Activated CD4-positive, alpha-beta T cell treated with anti-CD3 and anti-CD28 coated beads, Interleukin-2, Interleukin-4, amounts not matched to agents 100 ng/mL and 50 ng/mL, durations not matched to agents 16 hours and 8 hours (primary cell): Measurements from ENCODE around the gene MAPT.
"Not testable (repeated sequence)": the region's sequence is repeated elsewhere in the genome, so short reads cannot be mapped to it uniquely, and the experiment has no call there.

Source experiments
- DNase-seq: peaks from one replicate; pipeline ENCODE4 v3.0.0-alpha.2; 2020; ENCODE audit warnings: low spot score

MAPT gene

DNA sequence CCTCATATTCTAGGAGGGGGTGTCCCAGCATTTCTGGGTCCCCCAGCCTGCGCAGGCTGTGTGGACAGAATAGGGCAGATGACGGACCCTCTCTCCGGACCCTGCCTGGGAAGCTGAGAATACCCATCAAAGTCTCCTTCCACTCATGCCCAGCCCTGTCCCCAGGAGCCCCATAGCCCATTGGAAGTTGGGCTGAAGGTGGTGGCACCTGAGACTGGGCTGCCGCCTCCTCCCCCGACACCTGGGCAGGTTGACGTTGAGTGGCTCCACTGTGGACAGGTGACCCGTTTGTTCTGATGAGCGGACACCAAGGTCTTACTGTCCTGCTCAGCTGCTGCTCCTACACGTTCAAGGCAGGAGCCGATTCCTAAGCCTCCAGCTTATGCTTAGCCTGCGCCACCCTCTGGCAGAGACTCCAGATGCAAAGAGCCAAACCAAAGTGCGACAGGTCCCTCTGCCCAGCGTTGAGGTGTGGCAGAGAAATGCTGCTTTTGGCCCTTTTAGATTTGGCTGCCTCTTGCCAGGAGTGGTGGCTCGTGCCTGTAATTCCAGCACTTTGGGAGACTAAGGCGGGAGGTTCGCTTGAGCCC is 116.3 kb downstream of the MAPT start:
- DNase-seq, result no peak

DNA sequence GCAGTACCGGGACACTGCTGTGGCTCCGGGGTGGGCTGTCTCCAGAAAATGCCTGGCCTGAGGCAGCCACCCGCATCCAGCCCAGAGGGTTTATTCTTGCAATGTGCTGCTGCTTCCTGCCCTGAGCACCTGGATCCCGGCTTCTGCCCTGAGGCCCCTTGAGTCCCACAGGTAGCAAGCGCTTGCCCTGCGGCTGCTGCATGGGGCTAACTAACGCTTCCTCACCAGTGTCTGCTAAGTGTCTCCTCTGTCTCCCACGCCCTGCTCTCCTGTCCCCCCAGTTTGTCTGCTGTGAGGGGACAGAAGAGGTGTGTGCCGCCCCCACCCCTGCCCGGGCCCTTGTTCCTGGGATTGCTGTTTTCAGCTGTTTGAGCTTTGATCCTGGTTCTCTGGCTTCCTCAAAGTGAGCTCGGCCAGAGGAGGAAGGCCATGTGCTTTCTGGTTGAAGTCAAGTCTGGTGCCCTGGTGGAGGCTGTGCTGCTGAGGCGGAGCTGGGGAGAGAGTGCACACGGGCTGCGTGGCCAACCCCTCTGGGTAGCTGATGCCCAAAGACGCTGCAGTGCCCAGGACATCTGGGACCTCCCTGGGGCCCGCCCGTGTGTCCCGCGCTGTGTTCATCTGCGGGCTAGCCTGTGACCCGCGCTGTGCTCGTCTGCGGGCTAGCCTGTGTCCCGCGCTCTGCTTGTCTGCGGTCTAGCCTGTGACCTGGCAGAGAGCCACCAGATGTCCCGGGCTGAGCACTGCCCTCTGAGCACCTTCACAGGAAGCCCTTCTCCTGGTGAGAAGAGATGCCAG is 117.6 kb downstream of the MAPT start:
- DNase-seq, result no peak

GRCh38 chr17:46012506-46013079 is 118.2 kb downstream of the MAPT start:
- no peak for DNase-seq

DNA sequence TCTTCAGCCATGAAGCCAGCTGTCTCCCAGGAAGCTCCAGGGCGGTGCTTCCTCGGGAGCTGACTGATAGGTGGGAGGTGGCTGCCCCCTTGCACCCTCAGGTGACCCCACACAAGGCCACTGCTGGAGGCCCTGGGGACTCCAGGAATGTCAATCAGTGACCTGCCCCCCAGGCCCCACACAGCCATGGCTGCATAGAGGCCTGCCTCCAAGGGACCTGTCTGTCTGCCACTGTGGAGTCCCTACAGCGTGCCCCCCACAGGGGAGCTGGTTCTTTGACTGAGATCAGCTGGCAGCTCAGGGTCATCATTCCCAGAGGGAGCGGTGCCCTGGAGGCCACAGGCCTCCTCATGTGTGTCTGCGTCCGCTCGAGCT is 118.8 kb downstream of the MAPT start:
- no peak for DNase-seq

DNA sequence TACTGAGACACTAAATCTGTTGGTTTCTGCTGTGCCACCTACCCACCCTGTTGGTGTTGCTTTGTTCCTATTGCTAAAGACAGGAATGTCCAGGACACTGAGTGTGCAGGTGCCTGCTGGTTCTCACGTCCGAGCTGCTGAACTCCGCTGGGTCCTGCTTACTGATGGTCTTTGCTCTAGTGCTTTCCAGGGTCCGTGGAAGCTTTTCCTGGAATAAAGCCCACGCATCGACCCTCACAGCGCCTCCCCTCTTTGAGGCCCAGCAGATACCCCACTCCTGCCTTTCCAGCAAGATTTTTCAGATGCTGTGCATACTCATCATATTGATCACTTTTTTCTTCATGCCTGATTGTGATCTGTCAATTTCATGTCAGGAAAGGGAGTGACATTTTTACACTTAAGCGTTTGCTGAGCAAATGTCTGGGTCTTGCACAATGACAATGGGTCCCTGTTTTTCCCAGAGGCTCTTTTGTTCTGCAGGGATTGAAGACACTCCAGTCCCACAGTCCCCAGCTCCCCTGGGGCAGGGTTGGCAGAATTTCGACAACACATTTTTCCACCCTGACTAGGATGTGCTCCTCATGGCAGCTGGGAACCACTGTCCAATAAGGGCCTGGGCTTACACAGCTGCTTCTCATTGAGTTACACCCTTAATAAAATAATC is 119.3 kb downstream of the MAPT start:
- DNase-seq, result no peak

DNA sequence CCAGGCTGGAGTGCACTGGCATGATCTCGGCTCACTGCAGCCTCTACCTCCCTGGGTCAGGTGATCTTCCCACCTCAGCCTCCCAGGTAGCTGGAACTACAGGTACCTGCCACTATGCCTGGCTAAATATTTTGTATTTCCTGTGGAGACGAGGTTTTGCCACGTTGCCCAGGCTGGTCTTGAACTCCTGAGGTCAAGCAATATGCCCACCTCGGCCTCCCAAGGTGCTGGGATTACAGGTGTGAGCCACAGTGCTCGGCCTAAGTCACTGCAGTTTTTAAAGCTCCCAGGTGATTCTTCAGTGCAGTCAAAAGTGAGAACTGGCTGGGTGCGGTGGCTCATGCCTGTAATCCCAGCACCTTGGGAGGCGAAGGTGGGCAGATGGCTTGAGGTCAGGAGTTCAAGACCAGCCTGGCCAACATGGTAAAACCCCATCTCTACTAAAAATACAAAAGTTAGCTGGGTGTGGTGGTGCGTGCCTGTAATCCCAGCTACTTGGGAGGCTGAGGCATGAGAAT is 125.1 kb downstream of the MAPT start:
- DNase-seq, result not testable (repeated sequence)

- DNase-seq, result peak; percentile 42
Measured at GRCh38 chr17:46020023-46020761, 125.8 kb downstream of the MAPT start.

GRCh38 chr17:46020998-46021397 is 126.6 kb downstream of the MAPT start:
- DNase-seq, result no peak

GRCh38 chr17:46023366-46023765 is 129.0 kb downstream of the MAPT start:
- DNase-seq, result not testable (repeated sequence)

- no peak for DNase-seq
Measured at GRCh38 chr17:46023783-46024388, 129.5 kb downstream of the MAPT start.

DNA sequence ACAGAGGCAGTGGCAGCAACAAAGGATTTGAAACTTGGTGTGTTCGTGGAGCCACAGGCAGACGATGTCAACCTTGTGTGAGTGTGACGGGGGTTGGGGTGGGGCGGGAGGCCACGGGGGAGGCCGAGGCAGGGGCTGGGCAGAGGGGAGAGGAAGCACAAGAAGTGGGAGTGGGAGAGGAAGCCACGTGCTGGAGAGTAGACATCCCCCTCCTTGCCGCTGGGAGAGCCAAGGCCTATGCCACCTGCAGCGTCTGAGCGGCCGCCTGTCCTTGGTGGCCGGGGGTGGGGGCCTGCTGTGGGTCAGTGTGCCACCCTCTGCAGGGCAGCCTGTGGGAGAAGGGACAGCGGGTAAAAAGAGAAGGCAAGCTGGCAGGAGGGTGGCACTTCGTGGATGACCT is 130.2 kb downstream of the MAPT start:
- no peak for DNase-seq

GRCh38 chr17:46025060-46025459 is 130.7 kb downstream of the MAPT start:
- DNase-seq, result no peak

DNA sequence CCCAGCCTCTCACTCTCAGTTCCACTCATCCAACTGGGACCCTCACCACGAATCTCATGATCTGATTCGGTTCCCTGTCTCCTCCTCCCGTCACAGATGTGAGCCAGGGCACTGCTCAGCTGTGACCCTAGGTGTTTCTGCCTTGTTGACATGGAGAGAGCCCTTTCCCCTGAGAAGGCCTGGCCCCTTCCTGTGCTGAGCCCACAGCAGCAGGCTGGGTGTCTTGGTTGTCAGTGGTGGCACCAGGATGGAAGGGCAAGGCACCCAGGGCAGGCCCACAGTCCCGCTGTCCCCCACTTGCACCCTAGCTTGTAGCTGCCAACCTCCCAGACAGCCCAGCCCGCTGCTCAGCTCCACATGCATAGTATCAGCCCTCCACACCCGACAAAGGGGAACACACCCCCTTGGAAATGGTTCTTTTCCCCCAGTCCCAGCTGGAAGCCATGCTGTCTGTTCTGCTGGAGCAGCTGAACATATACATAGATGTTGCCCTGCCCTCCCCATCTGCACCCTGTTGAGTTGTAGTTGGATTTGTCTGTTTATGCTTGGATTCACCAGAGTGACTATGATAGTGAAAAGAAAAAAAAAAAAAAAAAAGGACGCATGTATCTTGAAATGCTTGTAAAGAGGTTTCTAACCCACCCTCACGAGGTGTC is 131.3 kb downstream of the MAPT start:
- no peak for DNase-seq

DNA sequence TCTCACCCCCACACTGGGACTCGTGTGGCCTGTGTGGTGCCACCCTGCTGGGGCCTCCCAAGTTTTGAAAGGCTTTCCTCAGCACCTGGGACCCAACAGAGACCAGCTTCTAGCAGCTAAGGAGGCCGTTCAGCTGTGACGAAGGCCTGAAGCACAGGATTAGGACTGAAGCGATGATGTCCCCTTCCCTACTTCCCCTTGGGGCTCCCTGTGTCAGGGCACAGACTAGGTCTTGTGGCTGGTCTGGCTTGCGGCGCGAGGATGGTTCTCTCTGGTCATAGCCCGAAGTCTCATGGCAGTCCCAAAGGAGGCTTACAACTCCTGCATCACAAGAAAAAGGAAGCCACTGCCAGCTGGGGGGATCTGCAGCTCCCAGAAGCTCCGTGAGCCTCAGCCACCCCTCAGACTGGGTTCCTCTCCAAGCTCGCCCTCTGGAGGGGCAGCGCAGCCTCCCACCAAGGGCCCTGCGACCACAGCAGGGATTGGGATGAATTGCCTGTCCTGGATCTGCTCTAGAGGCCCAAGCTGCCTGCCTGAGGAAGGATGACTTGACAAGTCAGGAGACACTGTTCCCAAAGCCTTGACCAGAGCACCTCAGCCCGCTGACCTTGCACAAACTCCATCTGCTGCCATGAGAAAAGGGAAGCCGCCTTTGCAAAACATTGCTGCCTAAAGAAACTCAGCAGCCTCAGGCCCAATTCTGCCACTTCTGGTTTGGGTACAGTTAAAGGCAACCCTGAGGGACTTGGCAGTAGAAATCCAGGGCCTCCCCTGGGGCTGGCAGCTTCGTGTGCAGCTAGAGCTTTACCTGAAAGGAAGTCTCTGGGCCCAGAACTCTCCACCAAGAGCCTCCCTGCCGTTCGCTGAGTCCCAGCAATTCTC is 132.1 kb downstream of the MAPT start:
- no peak for DNase-seq

DNA sequence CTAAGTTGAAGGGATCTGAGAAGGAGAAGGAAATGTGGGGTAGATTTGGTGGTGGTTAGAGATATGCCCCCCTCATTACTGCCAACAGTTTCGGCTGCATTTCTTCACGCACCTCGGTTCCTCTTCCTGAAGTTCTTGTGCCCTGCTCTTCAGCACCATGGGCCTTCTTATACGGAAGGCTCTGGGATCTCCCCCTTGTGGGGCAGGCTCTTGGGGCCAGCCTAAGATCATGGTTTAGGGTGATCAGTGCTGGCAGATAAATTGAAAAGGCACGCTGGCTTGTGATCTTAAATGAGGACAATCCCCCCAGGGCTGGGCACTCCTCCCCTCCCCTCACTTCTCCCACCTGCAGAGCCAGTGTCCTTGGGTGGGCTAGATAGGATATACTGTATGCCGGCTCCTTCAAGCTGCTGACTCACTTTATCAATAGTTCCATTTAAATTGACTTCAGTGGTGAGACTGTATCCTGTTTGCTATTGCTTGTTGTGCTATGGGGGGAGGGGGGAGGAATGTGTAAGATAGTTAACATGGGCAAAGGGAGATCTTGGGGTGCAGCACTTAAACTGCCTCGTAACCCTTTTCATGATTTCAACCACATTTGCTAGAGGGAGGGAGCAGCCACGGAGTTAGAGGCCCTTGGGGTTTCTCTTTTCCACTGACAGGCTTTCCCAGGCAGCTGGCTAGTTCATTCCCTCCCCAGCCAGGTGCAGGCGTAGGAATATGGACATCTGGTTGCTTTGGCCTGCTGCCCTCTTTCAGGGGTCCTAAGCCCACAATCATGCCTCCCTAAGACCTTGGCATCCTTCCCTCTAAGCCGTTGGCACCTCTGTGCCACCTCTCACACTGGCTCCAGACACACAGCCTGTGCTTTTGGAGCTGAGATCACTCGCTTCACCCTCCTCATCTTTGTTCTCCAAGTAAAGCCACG is 133.0 kb downstream of the MAPT start:
- DNase-seq, result no peak

GRCh38 chr17:46027976-46028325 is 133.6 kb downstream of the MAPT start:
- DNase-seq, result no peak

- DNase-seq, result no peak
Measured at GRCh38 chr17:46028374-46028773, 134.0 kb downstream of the MAPT start.

DNA sequence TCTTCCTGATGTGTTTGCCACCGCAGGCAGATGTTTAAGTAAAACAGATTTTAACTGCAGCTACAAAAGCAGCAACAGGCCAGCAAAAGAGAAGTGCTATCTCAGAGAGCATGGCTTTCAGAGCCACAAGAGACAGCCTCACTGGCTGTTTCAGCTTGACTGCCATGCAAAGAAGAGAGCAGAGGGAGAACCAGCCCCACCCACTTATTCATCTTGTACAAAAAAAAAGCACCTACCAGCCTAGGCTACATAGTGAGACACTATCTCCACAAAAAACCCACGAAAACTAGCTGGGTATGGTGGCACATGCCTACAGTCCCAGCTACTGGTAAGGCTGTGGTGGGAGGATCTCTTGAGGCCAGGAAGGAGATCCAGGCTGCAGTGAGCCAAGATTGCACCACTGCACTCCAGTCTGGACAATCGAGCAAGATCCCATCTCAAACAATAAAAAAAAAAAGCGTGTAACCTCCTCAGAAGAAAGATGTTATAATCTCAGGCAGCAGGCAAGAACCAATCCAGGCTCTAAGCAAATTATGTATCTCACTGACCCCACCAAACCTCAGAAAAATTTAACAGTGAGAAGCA is 134.7 kb downstream of the MAPT start:
- no peak for DNase-seq

- no peak for DNase-seq
Measured at GRCh38 chr17:46029627-46030026, 135.3 kb downstream of the MAPT start.
